ENCODE data around the gene TCP11L1. TPM values are rescaled to one million over a fixed set of nuclear protein-coding genes. Genes with fewer than 3 reads are reported as not detected.
A peak's percentile ranks its signal among the peaks of the same experiment; 100 is the strongest.

Gene TCP11L1
- total and polyA plus RNA-seq, 2 experiments from 2014 or later: 23.4 to 39.8 TPM

GRCh38 chr11:33064866-33065265 is 25.5 kb downstream of the TCP11L1 start:
- Histone ChIP-seq H3K9me2 (ENCODE audit: insufficient read depth) (no peaks in the 10 kb centered on the region), H2AFZ (no peak overlapping the region), H3F3A (ENCODE audit: insufficient read depth) (peaks cover 37% of the 10 kb centered on the region), H3K9me3 (ENCODE audit: low read depth) (no peaks in the 10 kb centered on the region), H3K9ac (no peak overlapping the region), H3K4me3 (no peak overlapping the region), H3K27me3 (replicated peaks; ENCODE audit: insufficient read depth) (no peaks in the 10 kb centered on the region), H3K27ac (no peak overlapping the region), H3K36me3 (ENCODE audit: low read depth) (peaks cover 17% of the 10 kb centered on the region; the same call in 1 of the 2 replicates), H3K79me2 (ENCODE audit: insufficient read depth) (no peaks in the 10 kb centered on the region), H3K4me1 (ENCODE audit: insufficient read depth) (peaks cover 34% of the 10 kb centered on the region), H4K20me1 (ENCODE audit: insufficient read depth) (no peaks in the 10 kb centered on the region), H3K4me2 (ENCODE audit: unreplicated experiment) (peak overlapping the region; percentile 1)
- no peak for TF ChIP-seq EZH2 (IDR thresholded peaks at IDR 0.05; ENCODE audit: insufficient read depth, poor library complexity, severe bottlenecking)
- no peak for TF ChIP-seq EZH2phosphoT487 (IDR thresholded peaks at IDR 0.05; ENCODE audit: insufficient read depth, low read depth)
- in situ Hi-C loops (cut with MboI): no loop called here
- 98% methylated on average over 5 of the region's 5 CpGs for WGBS, 2 experiments (ENCODE audit: low coverage in 1 of 2, low lambda C conversion rate in 2 of 2, missing lambda C conversion rate in 2 of 2)
- no peak for DNase-seq

GRCh38 chr11:33065445-33066178 is 26.2 kb downstream of the TCP11L1 start:
- in situ Hi-C loops (cut with MboI): no loop called here
- no peak for TF ChIP-seq EZH2 (IDR thresholded peaks at IDR 0.05; ENCODE audit: insufficient read depth, poor library complexity, severe bottlenecking)
- TF ChIP-seq EZH2phosphoT487 (IDR thresholded peaks at IDR 0.05; ENCODE audit: insufficient read depth, low read depth): no peak
- Histone ChIP-seq H3K4me1 (ENCODE audit: insufficient read depth) (peaks cover 31% of the 10 kb centered on the region), H3K36me3 (ENCODE audit: low read depth) (peaks cover 22% of the 10 kb centered on the region; the same call in 1 of the 2 replicates), H4K20me1 (ENCODE audit: insufficient read depth) (no peaks in the 10 kb centered on the region), H3K79me2 (ENCODE audit: insufficient read depth) (no peaks in the 10 kb centered on the region), H3F3A (ENCODE audit: insufficient read depth) (peaks cover 30% of the 10 kb centered on the region), H2AFZ (no peak overlapping the region), H3K27me3 (replicated peaks; ENCODE audit: insufficient read depth) (no peaks in the 10 kb centered on the region), H3K4me3 (no peak overlapping the region), H3K9ac (no peak overlapping the region), H3K4me2 (ENCODE audit: unreplicated experiment) (no peak overlapping the region), H3K9me2 (ENCODE audit: insufficient read depth) (no peaks in the 10 kb centered on the region), H3K9me3 (ENCODE audit: low read depth) (no peaks in the 10 kb centered on the region), H3K27ac (no peak overlapping the region)
- 80 to 84% methylated on average over 22 of the region's 22 CpGs for WGBS, 2 experiments (ENCODE audit: low coverage in 1 of 2, low lambda C conversion rate in 2 of 2, missing lambda C conversion rate in 2 of 2)
- peak; percentile 67 for DNase-seq

GRCh38 chr11:33067294-33067693 is 27.9 kb downstream of the TCP11L1 start:
- no peak overlapping the region for H3K4me2 ChIP-seq (ENCODE audit: unreplicated experiment)
- no peak overlapping the region for H3K9ac ChIP-seq
- in situ Hi-C loops (cut with MboI): no loop called here
- H3F3A ChIP-seq (ENCODE audit: insufficient read depth): peaks cover 16% of the 10 kb centered on the region
- H3K79me2 ChIP-seq (ENCODE audit: insufficient read depth): no peaks in the 10 kb centered on the region
- no peaks in the 10 kb centered on the region for H3K9me3 ChIP-seq (ENCODE audit: low read depth)
- no peaks in the 10 kb centered on the region for H4K20me1 ChIP-seq (ENCODE audit: insufficient read depth)
- no peak overlapping the region for H2AFZ ChIP-seq
- WGBS, 2 experiments (ENCODE audit: low coverage in 1 of 2, low lambda C conversion rate in 2 of 2, missing lambda C conversion rate in 2 of 2): 96 to 100% methylated on average over 3 of the region's 3 CpGs
- TF ChIP-seq EZH2 (IDR thresholded peaks at IDR 0.05; ENCODE audit: insufficient read depth, poor library complexity, severe bottlenecking) (no peak), EZH2phosphoT487 (IDR thresholded peaks at IDR 0.05; ENCODE audit: insufficient read depth, low read depth) (no peak)
- no peak overlapping the region for H3K4me3 ChIP-seq
- H3K4me1 ChIP-seq (ENCODE audit: insufficient read depth): peaks cover 17% of the 10 kb centered on the region
- H3K36me3 ChIP-seq (ENCODE audit: low read depth): peaks cover 24% of the 10 kb centered on the region; the same call in 1 of the 2 replicates
- no peaks in the 10 kb centered on the region for H3K9me2 ChIP-seq (ENCODE audit: insufficient read depth)
- no peaks in the 10 kb centered on the region for H3K27me3 ChIP-seq (replicated peaks; ENCODE audit: insufficient read depth)
- H3K27ac ChIP-seq: no peak overlapping the region
- DNase-seq: no peak

GRCh38 chr11:33068611-33069340 is 29.4 kb downstream of the TCP11L1 start:
- no peaks in the 10 kb centered on the region for H3K79me2 ChIP-seq (ENCODE audit: insufficient read depth)
- no peaks in the 10 kb centered on the region for H3K9me2 ChIP-seq (ENCODE audit: insufficient read depth)
- WGBS, 2 experiments (ENCODE audit: low coverage in 1 of 2, low lambda C conversion rate in 2 of 2, missing lambda C conversion rate in 2 of 2): 91 to 94% methylated on average over 17 of the region's 17 CpGs
- no peaks in the 10 kb centered on the region for H3K9me3 ChIP-seq (ENCODE audit: low read depth)
- H3K9ac ChIP-seq: no peak overlapping the region
- peaks cover 38% of the 10 kb centered on the region; the same call in 1 of the 2 replicates for H3K36me3 ChIP-seq (ENCODE audit: low read depth)
- no peak overlapping the region for H3K4me3 ChIP-seq
- in situ Hi-C loops (cut with MboI): no loop called here
- no peak overlapping the region for H3K4me2 ChIP-seq (ENCODE audit: unreplicated experiment)
- H4K20me1 ChIP-seq (ENCODE audit: insufficient read depth): no peaks in the 10 kb centered on the region
- H3K4me1 ChIP-seq (ENCODE audit: insufficient read depth): peaks cover 3% of the 10 kb centered on the region
- H2AFZ ChIP-seq: no peak overlapping the region
- TF ChIP-seq EZH2phosphoT487 (IDR thresholded peaks at IDR 0.05; ENCODE audit: insufficient read depth, low read depth) (no peak), EZH2 (IDR thresholded peaks at IDR 0.05; ENCODE audit: insufficient read depth, poor library complexity, severe bottlenecking) (no peak)
- H3F3A ChIP-seq (ENCODE audit: insufficient read depth): peaks cover 3% of the 10 kb centered on the region; the same call in 1 of the 2 replicates
- no peaks in the 10 kb centered on the region for H3K27me3 ChIP-seq (replicated peaks; ENCODE audit: insufficient read depth)
- H3K27ac ChIP-seq: no peak overlapping the region
- no peak for DNase-seq
